ENCODE measurements around the gene TSHZ2. TPM values are rescaled to one million over a fixed set of nuclear protein-coding genes. Genes with fewer than 3 reads are reported as not detected.
"Not testable (repeated sequence)": the region's sequence is repeated elsewhere in the genome, so short reads cannot be mapped to it uniquely, and the experiment has no call there.

Gene TSHZ2
- total RNA-seq, 3 donors from 2014 or later (not counting 1 experiment from before 2014, with no cell fraction given): 1.8 to 1.9 TPM; not detected in 1

DNA sequence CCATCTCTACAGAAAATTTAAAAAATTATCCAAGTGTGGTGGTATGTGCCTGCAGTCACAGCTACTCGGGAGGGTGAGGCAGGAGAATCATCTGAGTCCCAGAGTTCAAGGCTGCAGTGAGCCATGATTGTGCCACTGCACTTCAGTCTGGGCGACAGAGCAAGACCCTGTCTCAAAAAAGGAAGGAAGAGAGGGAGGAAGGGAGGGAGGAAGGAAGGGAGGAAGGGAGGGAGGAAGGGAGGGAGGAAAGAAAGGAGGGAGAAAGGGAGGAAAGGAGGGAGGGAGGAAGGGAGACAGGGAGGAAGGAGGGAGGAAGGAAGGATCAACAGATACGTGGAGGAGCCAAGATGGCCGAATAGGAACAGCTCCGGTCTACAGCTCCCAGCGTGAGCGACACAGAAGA, 531.4 kb downstream of the TSHZ2 start:
- Histone ChIP-seq H3K36me3 (ENCODE audit: control insufficient read depth, insufficient read depth, low read length) (no peaks in the 10 kb centered on the region), H3K27ac (ENCODE audit: low read length) (no peak overlapping the region), H3K4me1 (ENCODE audit: control insufficient read depth, insufficient read depth, low read length) (no peaks in the 10 kb centered on the region), H3K9me3 (ENCODE audit: control insufficient read depth, insufficient read depth, low read length) (no peaks in the 10 kb centered on the region), H3K27me3 (ENCODE audit: control insufficient read depth, insufficient read depth, low read length) (no peaks in the 10 kb centered on the region), H3K4me3 (ENCODE audit: low read length) (no peak overlapping the region)
- no peak for DNase-seq
- no peaks in the 10 kb centered on the region for H3K36me3 Mint-ChIP-seq
- ATAC-seq: no peak
- H3K4me3 Mint-ChIP-seq: no peak overlapping the region
- intact Hi-C loops (cut with micrococcal nuclease): no loop called here
- 88% methylated on average over 7 of the region's 7 CpGs for WGBS (ENCODE audit: insufficient coverage)
- H3K27ac Mint-ChIP-seq: no peak overlapping the region
- H3K27me3 Mint-ChIP-seq (ENCODE audit: low read depth in 2 of 2): peaks cover 0 to 9% of the 10 kb centered on the region in 2 donors
- H3K4me1 Mint-ChIP-seq: no peaks in the 10 kb centered on the region
- TF ChIP-seq, protein P1, sequence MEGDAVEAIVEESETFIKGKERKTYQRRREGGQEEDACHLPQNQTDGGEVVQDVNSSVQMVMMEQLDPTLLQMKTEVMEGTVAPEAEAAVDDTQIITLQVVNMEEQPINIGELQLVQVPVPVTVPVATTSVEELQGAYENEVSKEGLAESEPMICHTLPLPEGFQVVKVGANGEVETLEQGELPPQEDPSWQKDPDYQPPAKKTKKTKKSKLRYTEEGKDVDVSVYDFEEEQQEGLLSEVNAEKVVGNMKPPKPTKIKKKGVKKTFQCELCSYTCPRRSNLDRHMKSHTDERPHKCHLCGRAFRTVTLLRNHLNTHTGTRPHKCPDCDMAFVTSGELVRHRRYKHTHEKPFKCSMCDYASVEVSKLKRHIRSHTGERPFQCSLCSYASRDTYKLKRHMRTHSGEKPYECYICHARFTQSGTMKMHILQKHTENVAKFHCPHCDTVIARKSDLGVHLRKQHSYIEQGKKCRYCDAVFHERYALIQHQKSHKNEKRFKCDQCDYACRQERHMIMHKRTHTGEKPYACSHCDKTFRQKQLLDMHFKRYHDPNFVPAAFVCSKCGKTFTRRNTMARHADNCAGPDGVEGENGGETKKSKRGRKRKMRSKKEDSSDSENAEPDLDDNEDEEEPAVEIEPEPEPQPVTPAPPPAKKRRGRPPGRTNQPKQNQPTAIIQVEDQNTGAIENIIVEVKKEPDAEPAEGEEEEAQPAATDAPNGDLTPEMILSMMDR (IDR thresholded peaks at IDR 0.05): no peak
- H3K9me3 Mint-ChIP-seq: no peaks in the 10 kb centered on the region

DNA sequence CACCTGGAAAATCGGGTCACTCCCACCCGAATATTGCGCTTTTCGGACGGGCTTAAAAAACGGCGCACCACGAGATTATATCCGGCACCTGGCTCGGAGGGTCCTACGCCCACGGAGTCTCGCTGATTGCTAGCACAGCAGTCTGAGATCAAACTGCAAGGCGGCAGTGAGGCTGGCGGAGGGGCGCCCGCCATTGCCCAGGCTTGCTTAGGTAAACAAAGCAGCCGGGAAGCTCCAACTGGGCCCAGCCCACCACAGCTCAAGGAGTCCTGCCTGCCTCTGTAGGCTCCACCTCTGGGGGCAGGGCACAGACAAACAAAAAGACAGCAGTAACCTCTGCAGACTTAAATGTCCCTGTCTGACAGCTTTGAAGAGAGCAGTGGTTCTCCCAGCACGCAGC, 531.9 kb downstream of the TSHZ2 start:
- ATAC-seq; H3K27ac Mint-ChIP-seq; H3K4me3 ChIP-seq (ENCODE audit: low read length); intact Hi-C loops (cut with micrococcal nuclease); H3K9me3 ChIP-seq (ENCODE audit: control insufficient read depth, insufficient read depth, low read length); H3K27me3 ChIP-seq (ENCODE audit: control insufficient read depth, insufficient read depth, low read length); DNase-seq; H3K27ac ChIP-seq (ENCODE audit: low read length); H3K36me3 Mint-ChIP-seq; H3K4me1 ChIP-seq (ENCODE audit: control insufficient read depth, insufficient read depth, low read length); H3K9me3 Mint-ChIP-seq; H3K4me3 Mint-ChIP-seq; H3K4me1 Mint-ChIP-seq; H3K36me3 ChIP-seq (ENCODE audit: control insufficient read depth, insufficient read depth, low read length); H3K27me3 Mint-ChIP-seq (ENCODE audit: low read depth in 2 of 2): not testable (repeated sequence)
- 93% methylated on average over 13 of the region's 19 CpGs for WGBS (ENCODE audit: insufficient coverage)

DNA sequence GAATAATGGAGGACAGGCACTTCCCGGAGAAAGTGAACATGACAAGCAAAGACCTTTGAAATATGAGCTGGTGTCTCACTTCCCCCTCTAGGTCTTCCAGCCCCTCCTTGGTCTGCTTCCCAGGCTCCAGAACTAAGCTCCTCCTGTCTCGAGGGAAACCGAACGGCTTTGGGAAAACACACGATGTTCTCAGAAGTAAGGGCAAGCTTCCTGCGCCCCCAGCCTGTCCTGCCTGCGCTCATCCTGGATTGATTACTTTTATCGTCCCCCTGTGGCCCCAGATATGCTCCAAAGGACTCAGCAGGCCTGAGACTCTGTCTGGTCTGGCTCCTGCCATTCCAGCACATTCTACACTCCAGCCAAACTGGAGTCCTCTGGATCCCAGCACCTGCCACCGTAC, 538.1 kb downstream of the TSHZ2 start:
- WGBS (ENCODE audit: insufficient coverage): 94% methylated on average over 9 of the region's 9 CpGs
- H3K9me3 Mint-ChIP-seq: no peaks in the 10 kb centered on the region
- no peaks in the 10 kb centered on the region for H3K9me3 ChIP-seq (ENCODE audit: control insufficient read depth, insufficient read depth, low read length)
- no peaks in the 10 kb centered on the region for H3K4me1 ChIP-seq (ENCODE audit: control insufficient read depth, insufficient read depth, low read length)
- no peak overlapping the region for H3K4me3 Mint-ChIP-seq
- H3K27ac Mint-ChIP-seq: no peak overlapping the region
- no peaks in the 10 kb centered on the region for H3K36me3 ChIP-seq (ENCODE audit: control insufficient read depth, insufficient read depth, low read length)
- TF ChIP-seq, protein P1 (IDR thresholded peaks at IDR 0.05): no peak
- intact Hi-C loops (cut with micrococcal nuclease): no loop called here
- H3K4me1 Mint-ChIP-seq: no peaks in the 10 kb centered on the region
- no peaks in the 10 kb centered on the region for H3K27me3 ChIP-seq (ENCODE audit: control insufficient read depth, insufficient read depth, low read length)
- DNase-seq (no peak), ATAC-seq (no peak)
- no peak overlapping the region for H3K4me3 ChIP-seq (ENCODE audit: low read length)
- no peak overlapping the region for H3K27ac ChIP-seq (ENCODE audit: low read length)
- no peaks in the 10 kb centered on the region for H3K27me3 Mint-ChIP-seq (ENCODE audit: low read depth in 2 of 2)
- H3K36me3 Mint-ChIP-seq: no peaks in the 10 kb centered on the region

DNA sequence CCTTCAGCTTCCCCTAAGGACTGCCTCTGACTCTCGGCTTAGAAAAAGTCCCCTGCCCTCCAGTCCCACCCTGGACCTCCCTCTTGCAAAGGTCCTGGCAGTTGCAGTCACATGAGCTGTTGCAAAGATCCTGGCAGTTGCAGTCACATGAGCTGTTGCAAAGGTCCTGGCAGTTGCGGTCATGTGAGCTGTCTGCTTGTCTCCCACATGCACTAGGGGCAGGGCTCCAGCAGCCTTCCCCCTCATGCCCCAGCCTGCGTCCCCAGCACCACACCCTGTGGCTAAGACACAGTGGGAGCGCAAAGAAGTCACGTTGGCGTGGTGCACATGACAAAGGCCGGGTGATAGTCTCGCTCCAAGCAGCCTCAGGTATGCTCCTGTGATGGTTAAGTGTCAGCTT, 538.5 kb downstream of the TSHZ2 start:
- H3K9me3 Mint-ChIP-seq: no peaks in the 10 kb centered on the region
- no peaks in the 10 kb centered on the region for H3K36me3 Mint-ChIP-seq
- Histone ChIP-seq H3K4me1 (ENCODE audit: control insufficient read depth, insufficient read depth, low read length) (no peaks in the 10 kb centered on the region), H3K9me3 (ENCODE audit: control insufficient read depth, insufficient read depth, low read length) (no peaks in the 10 kb centered on the region), H3K4me3 (ENCODE audit: low read length) (no peak overlapping the region), H3K36me3 (ENCODE audit: control insufficient read depth, insufficient read depth, low read length) (no peaks in the 10 kb centered on the region), H3K27ac (ENCODE audit: low read length) (no peak overlapping the region), H3K27me3 (ENCODE audit: control insufficient read depth, insufficient read depth, low read length) (no peaks in the 10 kb centered on the region)
- intact Hi-C loops (cut with micrococcal nuclease): no loop called here
- no peak for DNase-seq
- no peak for ATAC-seq
- no peak overlapping the region for H3K4me3 Mint-ChIP-seq
- H3K27me3 Mint-ChIP-seq (ENCODE audit: low read depth in 2 of 2): no peaks in the 10 kb centered on the region
- H3K4me1 Mint-ChIP-seq: no peaks in the 10 kb centered on the region
- TF ChIP-seq, protein P1 (IDR thresholded peaks at IDR 0.05): no peak
- 89% methylated on average over 8 of the region's 8 CpGs for WGBS (ENCODE audit: insufficient coverage)
- H3K27ac Mint-ChIP-seq: no peak overlapping the region
